Neural progenitor cell (in vitro differentiated cells): Measurements from ENCODE around the gene CNTN1. TPM values are rescaled to one million over a fixed set of nuclear protein-coding genes. Genes with fewer than 3 reads are reported as not detected.

ENCODE experiments used
- DNase-seq: peaks from one replicate; pipeline ENCODE4 v3.0.0-alpha.2; 2016; ENCODE audit warnings: low spot score
- H2AFZ ChIP-seq: fragments of 200-600 bp; sonication (generic); replicated peaks from 2 replicates; pipeline ENCODE4 v1.6.1; 2016; ENCODE audit warnings: antibody characterized with exemption
- H3F3A ChIP-seq: fragments of 200-600 bp; sonication (generic); 2 replicates; pipeline ENCODE4 v1.6.1; 2016; ENCODE audit warnings: antibody characterized with exemption, low read depth
- H3K27ac ChIP-seq: fragments of 200-600 bp; sonication (generic); 2 replicates; pipeline ENCODE4 v1.5.1; 2016; ENCODE audit warnings: mild to moderate bottlenecking
- H3K27me3 ChIP-seq: fragments of 200-600 bp; sonication (generic); 2 replicates; pipeline ENCODE4 v1.6.1; 2016; ENCODE audit warnings: mild to moderate bottlenecking, moderate library complexity
- H3K36me3 ChIP-seq: fragments of 200-600 bp; sonication (generic); 2 replicates; pipeline ENCODE4 v1.5.1; 2016
- H3K4me1 ChIP-seq: fragments of 200-600 bp; sonication (generic); 2 replicates; pipeline ENCODE4 v1.6.1; 2016; ENCODE audit warnings: mixed run types
- H3K4me2 ChIP-seq: fragments of 200-600 bp; sonication (generic); 2 replicates; pipeline ENCODE4 v1.6.1; 2016
- H3K4me3 ChIP-seq: fragments of 200-600 bp; sonication (generic); 2 replicates; pipeline ENCODE4 v1.5.1; 2016
- H3K79me2 ChIP-seq: fragments of 200-600 bp; sonication (generic); 2 replicates; pipeline ENCODE4 v1.6.1; 2016; ENCODE audit warnings: low read depth
- H3K9ac ChIP-seq: fragments of 200-600 bp; sonication (generic); 2 replicates; pipeline ENCODE4 v1.6.1; 2016
- H3K9me3 ChIP-seq: fragments of 200-600 bp; sonication (generic); 2 replicates; pipeline ENCODE4 v1.5.1; 2016; ENCODE audit warnings: low read depth
- H4K20me1 ChIP-seq: fragments of 200-600 bp; sonication (generic); 2 replicates; pipeline ENCODE4 v1.6.1; 2016; ENCODE audit warnings: low read depth
- H3K27ac Mint-ChIP-seq: 3 replicates; pipeline ENCODE4 v1.8.0; 2021; ENCODE audit warnings: mixed read lengths
- H3K27me3 Mint-ChIP-seq: 2 replicates; pipeline ENCODE4 v1.8.0; 2022; ENCODE audit warnings: low read depth, mild to moderate bottlenecking, inconsistent platforms, moderate library complexity, mixed read lengths; ENCODE audit not compliant: insufficient read depth
- H3K36me3 Mint-ChIP-seq: 3 replicates; pipeline ENCODE4 v1.8.0; 2021; ENCODE audit warnings: mixed read lengths
- H3K4me1 Mint-ChIP-seq: 3 replicates; pipeline ENCODE4 v1.8.0; 2021; ENCODE audit warnings: mixed read lengths
- H3K4me3 Mint-ChIP-seq: 3 replicates; pipeline ENCODE4 v1.8.0; 2021; ENCODE audit warnings: mild to moderate bottlenecking, moderate library complexity, mixed read lengths
- H3K9me3 Mint-ChIP-seq: 3 replicates; pipeline ENCODE4 v1.8.0; 2020; ENCODE audit warnings: mixed read lengths
- CTCF ChIP-seq: fragments of 200-600 bp; sonication (generic); IDR thresholded peaks from 2 replicates; pipeline ENCODE4 v1.5.1; 2017; ENCODE audit warnings: antibody characterized with exemption, mild to moderate bottlenecking
- EZH2 ChIP-seq: fragments of 200-600 bp; sonication (generic); IDR thresholded peaks from 2 replicates; pipeline ENCODE4 v1.6.1; 2017; ENCODE audit warnings: antibody characterized with exemption, mild to moderate bottlenecking, moderate library complexity
- EZH2phosphoT487 ChIP-seq: fragments of 200-600 bp; sonication (generic); IDR thresholded peaks from 2 replicates; pipeline ENCODE4 v1.6.1; 2017; ENCODE audit warnings: antibody characterized with exemption
- total RNA-seq: library from RNA; depleted of rRNA; stranded (reverse); fragments of >200 nt; gene quantifications from 2 replicates; pipeline ENCODE4 v1.2.3, GENCODE V29; 2015; ENCODE audit warnings: low replicate concordance

The CNTN1 gene
- total RNA-seq, 1 donor from 2014 or later = 0.17 TPM

DNA sequence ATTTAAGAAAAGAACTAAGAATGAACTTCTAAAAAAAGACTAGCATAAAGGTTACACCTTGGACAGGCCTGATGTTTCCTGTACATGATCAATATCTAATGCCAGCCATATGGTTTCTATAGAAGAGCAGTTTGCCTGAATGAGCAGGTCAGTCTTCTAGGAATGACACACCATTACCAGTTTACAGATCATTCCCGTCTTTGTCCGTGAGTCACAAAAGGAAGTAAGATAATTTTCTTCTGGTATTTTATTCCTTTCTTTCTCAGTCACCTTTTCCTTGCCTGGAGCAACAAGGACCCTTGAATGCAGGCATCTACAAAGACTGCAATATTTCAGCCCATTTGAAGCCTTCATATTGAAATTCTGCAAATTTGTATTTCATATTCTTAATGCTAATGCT, 44.6 kb upstream of the CNTN1 start:
- Histone ChIP-seq H3K9me3 (no peaks in the 10 kb centered on the region), H3K4me3 (no peak overlapping the region), H3K4me2 (no peak overlapping the region), H2AFZ (no peak overlapping the region), H3K27ac (no peak overlapping the region), H3K36me3 (no peaks in the 10 kb centered on the region), H3K79me2 (no peaks in the 10 kb centered on the region), H3K27me3 (no peaks in the 10 kb centered on the region), H4K20me1 (no peaks in the 10 kb centered on the region), H3K4me1 (peaks cover 14% of the 10 kb centered on the region), H3K9ac (no peak overlapping the region), H3F3A (no peaks in the 10 kb centered on the region)
- TF ChIP-seq CTCF (no peak), EZH2phosphoT487 (no peak), EZH2 (no peak)
- H3K4me3 Mint-ChIP-seq = no peak overlapping the region
- H3K4me1 Mint-ChIP-seq = peaks cover 11% of the 10 kb centered on the region
- H3K27ac Mint-ChIP-seq = no peak overlapping the region
- H3K36me3 Mint-ChIP-seq = peaks cover 2% of the 10 kb centered on the region
- no peaks in the 10 kb centered on the region for H3K27me3 Mint-ChIP-seq
- peaks cover 3% of the 10 kb centered on the region for H3K9me3 Mint-ChIP-seq
- DNase-seq = no peak

GRCh38 chr12:40648519-40648918, 43.7 kb upstream of the CNTN1 start:
- Mint-ChIP-seq H3K36me3 (no peaks in the 10 kb centered on the region), H3K27ac (no peak overlapping the region), H3K4me3 (no peak overlapping the region), H3K27me3 (no peaks in the 10 kb centered on the region), H3K9me3 (no peaks in the 10 kb centered on the region), H3K4me1 (peaks cover 11% of the 10 kb centered on the region)
- Histone ChIP-seq H3K4me1 (peaks cover 14% of the 10 kb centered on the region), H3K4me3 (no peak overlapping the region), H3K9ac (no peak overlapping the region), H2AFZ (no peak overlapping the region), H3K9me3 (no peaks in the 10 kb centered on the region), H3K27ac (no peak overlapping the region), H3K4me2 (no peak overlapping the region), H3F3A (no peaks in the 10 kb centered on the region), H4K20me1 (no peaks in the 10 kb centered on the region), H3K79me2 (no peaks in the 10 kb centered on the region), H3K27me3 (no peaks in the 10 kb centered on the region), H3K36me3 (no peaks in the 10 kb centered on the region)
- TF ChIP-seq EZH2phosphoT487 = no peak
- TF ChIP-seq CTCF = no peak
- no peak for TF ChIP-seq EZH2
- DNase-seq = peak; percentile 6

- H3K4me2 ChIP-seq = no peak overlapping the region
These were observed 42.1 kb upstream of the CNTN1 start for GRCh38 chr12:40650038-40650704.

More at GRCh38 chr12:40650038-40650704, 42.1 kb upstream of the CNTN1 start:
- Histone ChIP-seq H3K9me3 (no peaks in the 10 kb centered on the region), H3K79me2 (no peaks in the 10 kb centered on the region), H2AFZ (no peak overlapping the region), H3K36me3 (no peaks in the 10 kb centered on the region), H3K9ac (no peak overlapping the region), H3K4me3 (no peak overlapping the region), H4K20me1 (no peaks in the 10 kb centered on the region), H3K27ac (no peak overlapping the region), H3K27me3 (no peaks in the 10 kb centered on the region), H3K4me1 (peaks cover 14% of the 10 kb centered on the region), H3F3A (no peaks in the 10 kb centered on the region)
- H3K9me3 Mint-ChIP-seq = no peaks in the 10 kb centered on the region
- no peaks in the 10 kb centered on the region for H3K27me3 Mint-ChIP-seq
- H3K4me3 Mint-ChIP-seq = no peak overlapping the region
- TF ChIP-seq EZH2phosphoT487 (no peak), EZH2 (no peak), CTCF (no peak)
- peaks cover 11% of the 10 kb centered on the region for H3K4me1 Mint-ChIP-seq
- peak; percentile 3 for DNase-seq
- H3K27ac Mint-ChIP-seq = no peak overlapping the region
- H3K36me3 Mint-ChIP-seq = no peaks in the 10 kb centered on the region
